ENCODE data around the gene CDH22.

GRCh38 chr20:46327557-46327956 is 19.3 kb upstream of the CDH22 start:
- TF ChIP-seq CTCF (IDR thresholded peaks at IDR 0.05; ENCODE audit: low read depth, low read length) (no peak), EZH2phosphoT487 (IDR thresholded peaks at IDR 0.05; ENCODE audit: low read depth) (no peak)
